ENCODE measurements around the gene S100A14.

The S100A14 gene

GRCh38 chr1:153619171-153619570, 3.0 kb upstream of the S100A14 start:
- H3K27ac ChIP-seq: no peak overlapping the region
- DNase-seq (ENCODE audit: low read depth, low spot score): no peak

- H3K27ac ChIP-seq: peak overlapping the region; percentile 100
- DNase-seq (ENCODE audit: low read depth, low spot score): no peak
These were observed 1.5 kb upstream of the S100A14 start for GRCh38 chr1:153617663-153618062.

GRCh38 chr1:153616917-153617311, 789 bp upstream of the S100A14 start:
- peak overlapping the region; percentile 100 for H3K27ac ChIP-seq
- DNase-seq (ENCODE audit: low read depth, low spot score): no peak

- DNase-seq (ENCODE audit: low read depth, low spot score): no peak
- H3K27ac ChIP-seq: peak overlapping the region; percentile 100
These were observed 719 bp downstream of the S100A14 start for GRCh38 chr1:153615406-153615805.

- peak overlapping the region; percentile 100 for H3K27ac ChIP-seq
- no peak for DNase-seq (ENCODE audit: low read depth, low spot score)
These were observed 1.2 kb downstream of the S100A14 start for GRCh38 chr1:153614906-153615305.

- DNase-seq (ENCODE audit: low read depth, low spot score): no peak
- peak overlapping the region; percentile 100 for H3K27ac ChIP-seq
These were observed 1.8 kb downstream of the S100A14 start for GRCh38 chr1:153614189-153614900.

GRCh38 chr1:153613406-153613805, 2.7 kb downstream of the S100A14 start:
- no peak for DNase-seq (ENCODE audit: low read depth, low spot score)
- H3K27ac ChIP-seq: peak overlapping the region; percentile 100

GRCh38 chr1:153612755-153613331, 3.3 kb downstream of the S100A14 start, which contains the start of gene S100A16:
Gene S100A16, minus strand, starts transcription at chr1:153613137. Its CDS starts 4,986 bp downstream, at chr1:153608151.
- peak; percentile 66 for DNase-seq (ENCODE audit: low read depth, low spot score)
- peak within 1 kb of the TSS; percentile 100 for H3K27ac ChIP-seq

GRCh38 chr1:153612111-153612754, 3.9 kb downstream of the S100A14 start:
- DNase-seq (ENCODE audit: low read depth, low spot score): no peak
- H3K27ac ChIP-seq: peak overlapping the region; percentile 100

GRCh38 chr1:153611356-153611755, 4.8 kb downstream of the S100A14 start:
- DNase-seq (ENCODE audit: low read depth, low spot score): no peak
- peak overlapping the region; percentile 100 for H3K27ac ChIP-seq

GRCh38 chr1:153610811-153611301, 5.3 kb downstream of the S100A14 start:
- peak overlapping the region; percentile 100 for H3K27ac ChIP-seq
- DNase-seq (ENCODE audit: low read depth, low spot score): peak; percentile 56

- peak overlapping the region; percentile 100 for H3K27ac ChIP-seq
- DNase-seq (ENCODE audit: low read depth, low spot score): no peak
These were observed 5.8 kb downstream of the S100A14 start for GRCh38 chr1:153610334-153610733.

- peak overlapping the region; percentile 100 for H3K27ac ChIP-seq
- DNase-seq (ENCODE audit: low read depth, low spot score): no peak
These were observed 6.6 kb downstream of the S100A14 start for GRCh38 chr1:153609585-153609907.

GRCh38 chr1:153608742-153609584, 7.2 kb downstream of the S100A14 start:
- H3K27ac ChIP-seq: peak overlapping the region; percentile 100
- DNase-seq (ENCODE audit: low read depth, low spot score): peak; percentile 86

GRCh38 chr1:153608089-153608682, 7.9 kb downstream of the S100A14 start:
- peak overlapping the region; percentile 100 for H3K27ac ChIP-seq
- DNase-seq (ENCODE audit: low read depth, low spot score): no peak

GRCh38 chr1:153607381-153607780, 8.7 kb downstream of the S100A14 start:
- H3K27ac ChIP-seq: peak overlapping the region; percentile 100
- no peak for DNase-seq (ENCODE audit: low read depth, low spot score)

- H3K27ac ChIP-seq: peak overlapping the region; percentile 100
- no peak for DNase-seq (ENCODE audit: low read depth, low spot score)
These were observed 9.9 kb downstream of the S100A14 start for GRCh38 chr1:153606194-153606593.

GRCh38 chr1:153602749-153603148, 13.4 kb downstream of the S100A14 start:
- no peak for DNase-seq (ENCODE audit: low read depth, low spot score)
- peak overlapping the region; percentile 100 for H3K27ac ChIP-seq

- H3K27ac ChIP-seq: peak overlapping the region; percentile 50
- DNase-seq (ENCODE audit: low read depth, low spot score): no peak
These were observed 16.3 kb downstream of the S100A14 start for GRCh38 chr1:153599847-153600246.

Measured in epithelial cell of prostate (primary cell).